NCI-H128 (cell line): ENCODE data around the gene BORCS6.
"Not testable (repeated sequence)": the region's sequence is repeated elsewhere in the genome, so short reads cannot be mapped to it uniquely, and the experiment has no call there.

ENCODE experiments used
- DNase-seq: peaks from one replicate; lab custom pipeline; 2025; ENCODE audit not compliant: unreplicated experiment; lab: John Stamatoyannopoulos, UW

BORCS6 gene

DNA sequence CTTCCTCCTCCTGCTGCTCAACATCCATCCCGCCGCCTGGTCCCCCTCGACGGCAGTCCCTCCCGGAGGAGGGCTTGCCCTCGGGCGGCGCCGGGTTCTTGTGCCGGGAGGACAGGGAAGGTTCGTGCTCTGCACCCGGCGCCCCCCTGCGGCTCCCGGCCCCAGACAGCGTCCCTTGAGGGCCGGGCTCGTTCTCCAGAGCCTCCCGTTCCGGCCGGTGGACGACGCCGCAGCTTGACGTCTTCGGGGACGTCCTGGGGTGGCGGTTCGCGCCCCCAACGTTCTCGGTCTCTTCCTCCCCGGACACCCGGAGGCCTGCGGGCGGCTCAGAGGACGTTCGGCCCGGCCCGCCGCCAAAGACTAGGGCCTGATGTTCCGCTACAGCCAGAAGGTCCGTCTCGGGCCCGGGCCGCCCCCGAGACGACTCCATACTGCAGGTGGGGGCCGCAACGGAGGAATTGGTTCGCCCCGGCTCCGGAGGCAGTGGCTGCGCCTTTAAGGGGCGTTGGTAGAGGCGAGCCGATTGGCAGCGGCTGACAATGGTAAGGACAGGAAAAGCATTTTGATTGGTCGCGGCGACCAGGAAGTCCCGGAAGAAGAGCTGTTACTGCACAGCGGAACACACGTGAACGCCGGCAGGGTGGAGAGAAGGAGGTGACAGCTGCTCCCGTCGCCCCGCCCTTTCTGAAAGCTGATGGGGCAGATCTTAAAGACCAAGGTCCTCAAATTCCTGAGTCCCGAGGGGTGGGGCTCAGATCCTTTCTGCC lies at the start of gene BORCS6:
BORCS6 (minus strand) TSS at position 470 of the 767 bp plus-strand sequence; CDS start at position 430, 40 bp downstream.
- DNase-seq: peak; percentile 87

DNA sequence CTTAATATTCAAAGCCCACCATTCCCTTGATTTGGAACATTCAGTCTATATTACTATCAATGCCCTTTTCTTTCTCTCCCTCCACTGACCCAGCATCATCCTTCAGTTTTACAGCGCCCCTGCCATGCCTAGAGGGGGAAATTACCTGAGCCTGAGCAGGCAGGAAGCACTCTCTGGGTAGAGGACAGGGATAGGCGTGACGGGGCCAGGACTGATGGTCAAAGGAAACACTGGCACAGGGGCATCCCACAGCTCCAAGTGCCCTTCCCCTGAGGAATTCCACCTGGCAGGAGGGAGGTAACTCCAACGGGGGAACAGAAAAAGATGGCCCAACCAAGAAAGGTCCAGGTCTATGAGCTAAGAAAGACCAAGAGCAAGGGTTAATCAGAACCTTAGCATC lies 47.9 kb upstream of the BORCS6 start:
- no peak for DNase-seq

DNA sequence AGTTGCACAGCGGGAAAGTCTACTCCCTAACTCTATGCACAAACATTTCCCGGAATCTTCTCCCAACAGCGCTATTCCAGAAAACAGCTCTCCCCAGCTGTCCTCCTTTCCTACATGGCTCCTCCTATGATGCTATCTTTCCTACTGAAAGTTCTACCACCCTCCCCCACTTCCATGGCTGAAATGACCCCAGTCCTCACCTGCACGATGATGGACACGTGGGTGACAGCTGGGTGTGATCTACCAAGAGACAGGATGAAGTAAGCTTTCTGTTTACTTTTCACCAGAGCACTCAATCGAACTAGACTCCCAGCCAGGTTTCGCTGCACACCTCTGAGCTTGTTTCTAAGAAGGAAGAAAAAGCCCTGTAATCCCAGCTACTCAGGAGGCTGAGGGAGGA lies 47.2 kb upstream of the BORCS6 start:
- no peak for DNase-seq

DNA sequence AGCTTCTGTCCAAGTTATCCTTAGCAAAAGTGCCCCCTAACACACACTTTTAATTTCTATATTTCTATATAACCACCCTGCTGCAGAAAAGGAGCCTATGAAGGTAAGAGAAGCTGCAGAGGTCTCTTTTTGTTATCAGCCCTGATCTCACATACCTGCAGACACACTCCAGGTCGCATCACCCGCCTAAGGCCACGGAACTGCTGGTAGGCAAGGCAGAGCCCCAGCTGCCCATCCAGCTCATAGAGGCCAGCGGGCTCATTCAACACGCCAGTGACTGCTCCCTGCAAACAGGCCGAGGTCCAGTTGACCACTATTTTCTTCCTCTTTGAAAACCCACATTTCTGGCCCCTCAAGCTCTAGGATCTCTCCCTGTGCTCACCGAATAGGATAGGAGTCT lies 45.7 kb upstream of the BORCS6 start:
- DNase-seq: no peak

DNA sequence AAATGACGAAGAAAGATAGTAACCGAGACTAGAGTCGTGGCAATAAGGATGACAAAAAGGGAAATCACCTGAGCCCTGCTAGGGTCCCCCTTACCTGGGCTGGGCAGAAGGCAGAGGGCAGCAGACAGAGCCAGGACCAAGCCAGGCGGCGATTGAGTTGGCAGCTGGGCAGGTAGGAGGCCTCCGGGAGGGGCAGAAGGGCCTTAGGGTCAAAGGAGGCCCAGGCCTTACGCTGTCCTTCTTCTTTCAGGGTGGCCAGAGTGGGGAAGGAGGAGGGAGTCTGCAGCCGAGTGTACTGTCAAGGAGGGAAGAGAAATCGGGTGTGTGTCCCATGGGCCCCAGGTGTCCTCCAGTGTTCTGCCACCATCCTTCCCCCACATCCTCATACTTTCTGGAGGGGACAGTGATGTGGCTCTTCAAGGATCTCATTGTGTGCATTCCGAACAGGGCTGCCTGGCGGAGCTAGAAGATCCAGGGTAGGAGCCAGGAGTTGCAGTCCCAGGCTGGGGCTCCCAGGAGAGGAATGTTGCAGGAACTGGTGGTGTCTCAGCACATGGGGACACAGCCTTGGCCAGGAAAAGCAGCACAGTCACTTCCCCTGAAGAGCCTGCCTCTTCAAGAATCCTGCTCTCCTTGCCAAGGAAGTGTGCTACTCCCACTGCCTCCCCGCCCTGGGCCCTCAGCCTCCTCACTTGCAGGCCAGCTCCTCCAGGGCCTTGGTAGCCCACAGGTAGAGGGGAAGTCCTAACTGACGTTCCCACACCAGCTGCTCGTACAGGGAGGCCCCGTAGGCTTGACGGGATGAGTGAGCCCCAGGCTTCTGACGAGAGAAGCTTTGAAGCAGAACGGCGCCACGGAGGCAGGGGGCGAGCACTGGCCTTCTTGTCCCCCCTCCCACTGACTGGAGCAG lies 44.6 kb upstream of the BORCS6 start:
- DNase-seq: no peak

DNA sequence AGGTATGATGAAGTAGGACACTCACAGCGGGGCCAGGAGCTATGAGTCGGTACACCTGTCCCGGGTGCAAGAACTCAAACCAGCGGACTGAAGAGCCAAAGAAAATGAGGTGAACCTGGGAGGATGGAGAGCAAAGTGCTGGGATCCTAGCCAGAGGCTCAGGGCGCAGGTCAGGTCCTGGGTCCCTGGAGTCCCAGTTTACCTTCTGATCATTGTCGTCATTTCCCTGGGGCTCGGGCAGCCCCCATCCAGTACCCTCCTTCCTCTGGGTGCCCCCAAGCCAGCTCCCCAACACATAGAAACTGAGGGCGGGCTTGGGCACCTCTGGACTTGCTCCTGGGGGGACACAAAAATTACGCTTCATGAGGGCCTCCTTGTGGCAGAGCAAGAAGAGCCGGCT lies 41.7 kb upstream of the BORCS6 start:
- DNase-seq: no peak

DNA sequence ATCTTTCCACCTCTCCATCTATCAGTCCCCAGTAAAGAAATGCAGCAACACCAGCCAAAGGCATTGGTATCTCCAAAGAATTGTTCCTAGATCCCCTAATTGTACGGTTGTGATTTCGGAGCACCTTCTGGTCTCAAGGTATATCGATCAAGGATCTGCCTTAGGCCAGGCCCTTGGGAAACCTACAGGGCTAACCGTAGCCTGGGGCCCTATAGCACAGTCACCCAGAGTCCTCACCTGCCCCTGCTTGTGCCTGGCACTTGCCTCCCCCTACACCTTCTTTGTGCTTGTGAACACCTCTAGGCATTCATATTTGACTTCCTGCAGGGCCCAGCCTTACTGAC lies 37.2 kb upstream of the BORCS6 start:
- no peak for DNase-seq

DNA sequence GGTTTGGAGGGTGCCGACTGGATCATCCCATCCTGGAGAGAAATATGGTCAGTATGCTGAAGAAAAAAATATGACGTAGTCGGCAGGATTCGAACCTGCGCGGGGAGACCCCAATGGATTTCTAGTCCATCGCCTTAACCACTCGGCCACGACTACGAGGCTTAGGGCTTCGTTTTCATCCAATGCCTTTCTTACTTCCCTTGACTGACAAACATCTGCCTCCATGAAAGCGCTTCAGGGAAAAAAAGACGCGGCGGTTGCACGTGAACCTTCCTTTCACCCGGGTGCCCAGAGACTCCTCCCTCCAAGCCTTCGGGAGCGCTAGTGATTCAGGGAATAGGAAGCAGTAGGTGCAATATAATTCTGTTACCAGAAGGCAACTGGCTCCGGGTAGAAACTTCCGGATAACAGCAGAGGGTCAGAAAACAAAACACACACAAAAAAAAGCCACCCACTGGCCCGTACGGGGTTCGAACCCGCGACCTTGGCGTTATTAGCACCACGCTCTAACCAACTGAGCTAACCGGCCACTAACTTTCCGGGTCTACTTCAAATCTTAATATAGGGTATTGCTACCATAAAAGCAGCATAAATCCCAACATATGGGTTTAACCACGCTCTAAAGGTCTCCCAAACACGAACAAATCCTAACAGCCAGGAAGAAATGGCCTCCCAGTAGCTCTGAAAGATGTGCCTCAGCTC lies 36.7 kb upstream of the BORCS6 start:
- DNase-seq: no peak

DNA sequence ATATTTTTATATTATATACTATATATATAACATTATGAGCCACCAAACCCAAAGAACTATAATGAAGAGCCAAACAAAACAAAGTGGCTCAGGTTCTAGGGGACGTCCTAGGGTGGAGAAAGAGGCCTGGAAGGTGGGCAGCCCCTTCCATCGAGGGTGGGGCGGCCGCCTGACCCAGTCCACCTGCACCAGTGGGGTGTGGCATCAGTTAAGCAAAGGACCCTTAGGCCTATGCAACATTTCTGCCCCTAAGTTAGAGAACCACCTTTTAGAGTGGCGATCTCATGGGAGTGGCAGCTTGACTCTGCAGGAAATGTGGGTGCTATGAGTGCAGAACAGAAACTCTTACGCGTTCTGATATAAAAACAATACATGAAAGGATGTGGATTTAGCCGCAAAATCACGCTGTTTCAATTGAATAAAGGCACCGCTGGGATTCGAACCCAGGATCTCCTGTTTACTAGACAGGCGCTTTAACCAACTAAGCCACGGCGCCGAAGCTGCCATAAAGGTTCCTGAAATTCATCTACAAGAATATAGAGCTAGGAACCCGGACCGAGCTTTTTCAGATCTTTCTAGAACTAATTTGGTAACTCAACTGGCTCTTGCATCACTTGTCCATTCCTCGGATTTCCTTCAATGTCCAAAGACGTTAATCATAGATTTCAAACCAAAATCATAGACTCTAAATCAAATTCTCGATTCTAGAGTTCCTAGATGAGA lies 36.0 kb upstream of the BORCS6 start:
- DNase-seq: no peak

DNA sequence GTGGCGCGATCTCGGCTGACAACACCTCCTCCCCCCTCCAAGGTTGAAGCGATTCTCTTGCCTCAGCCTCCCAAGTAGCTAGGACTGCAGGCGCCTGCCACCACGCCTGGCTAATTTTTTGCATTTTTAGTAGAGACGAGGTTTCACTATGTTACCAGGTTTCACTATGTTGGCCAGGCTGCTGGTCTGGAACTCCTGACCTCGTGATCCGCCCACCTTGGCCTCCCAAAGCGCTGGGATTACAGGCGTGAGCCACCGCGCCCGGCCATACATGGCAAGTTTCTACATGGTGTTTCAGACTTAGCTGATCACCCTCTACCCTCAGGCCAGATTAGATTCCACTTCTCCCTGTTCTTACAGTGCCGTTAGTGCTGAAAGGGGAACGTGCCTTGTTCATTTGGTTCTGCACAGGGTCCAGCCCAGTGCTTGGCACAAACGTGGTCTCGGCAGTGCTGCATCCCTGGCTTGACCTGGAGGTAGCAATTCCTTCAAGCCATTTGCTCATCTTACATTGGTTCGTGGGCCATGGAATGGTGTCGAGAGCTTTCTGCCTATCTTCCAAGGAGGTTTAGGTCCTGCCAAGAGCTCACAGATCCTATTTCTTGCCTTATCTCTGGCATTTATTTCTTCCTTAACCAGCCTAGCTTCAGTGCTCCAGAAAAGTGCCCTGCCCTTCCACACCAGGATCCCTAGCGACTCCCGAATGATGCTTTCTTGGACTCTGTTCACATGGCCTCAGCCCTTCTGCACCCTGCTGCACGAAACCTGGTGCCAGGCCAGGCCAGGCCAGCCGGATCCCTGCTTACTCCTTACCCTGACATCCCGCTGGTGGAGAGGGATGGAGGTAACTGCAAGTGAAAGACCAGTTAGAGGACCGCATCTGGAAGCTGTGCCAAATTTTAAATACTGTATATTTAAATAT lies 35.2 kb upstream of the BORCS6 start:
- no peak for DNase-seq

DNA sequence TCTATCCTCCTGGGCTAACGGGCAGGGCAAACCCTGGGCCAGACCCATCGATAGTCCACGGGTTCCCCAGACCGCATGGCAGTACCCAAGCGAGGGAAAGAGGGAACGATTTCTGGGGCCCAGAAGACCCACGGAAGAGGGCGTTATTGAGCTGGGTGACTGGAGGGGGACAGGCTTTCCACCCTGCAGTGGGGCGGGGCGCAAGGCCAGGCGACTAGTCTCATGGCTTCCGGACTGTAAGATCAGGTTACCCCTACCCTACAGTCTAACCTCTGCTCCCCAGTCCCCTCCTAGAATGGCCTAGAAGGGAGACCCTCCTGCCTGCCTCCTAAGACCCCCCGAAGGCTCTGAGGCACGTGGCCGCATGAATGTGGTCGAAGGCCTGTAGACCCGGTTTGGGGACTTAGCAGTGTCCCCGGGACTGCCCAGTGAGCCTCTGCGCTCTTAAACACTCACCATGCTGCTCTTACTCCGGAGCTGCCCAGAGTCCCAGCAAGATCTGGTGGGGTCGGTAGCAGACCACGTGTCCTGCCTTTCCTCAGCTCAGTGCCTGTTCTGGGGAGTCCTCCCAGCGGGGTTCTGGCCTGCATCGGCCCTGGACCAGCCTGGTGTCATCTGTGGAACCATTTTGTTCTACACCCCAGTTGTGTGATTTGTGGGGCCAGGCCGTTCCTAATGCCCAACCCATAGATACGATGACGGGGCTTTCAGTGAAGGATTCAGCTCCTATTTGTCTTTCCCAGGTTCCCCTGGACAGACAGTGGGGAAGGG lies 33.6 kb upstream of the BORCS6 start:
- DNase-seq: peak; percentile 34

DNA sequence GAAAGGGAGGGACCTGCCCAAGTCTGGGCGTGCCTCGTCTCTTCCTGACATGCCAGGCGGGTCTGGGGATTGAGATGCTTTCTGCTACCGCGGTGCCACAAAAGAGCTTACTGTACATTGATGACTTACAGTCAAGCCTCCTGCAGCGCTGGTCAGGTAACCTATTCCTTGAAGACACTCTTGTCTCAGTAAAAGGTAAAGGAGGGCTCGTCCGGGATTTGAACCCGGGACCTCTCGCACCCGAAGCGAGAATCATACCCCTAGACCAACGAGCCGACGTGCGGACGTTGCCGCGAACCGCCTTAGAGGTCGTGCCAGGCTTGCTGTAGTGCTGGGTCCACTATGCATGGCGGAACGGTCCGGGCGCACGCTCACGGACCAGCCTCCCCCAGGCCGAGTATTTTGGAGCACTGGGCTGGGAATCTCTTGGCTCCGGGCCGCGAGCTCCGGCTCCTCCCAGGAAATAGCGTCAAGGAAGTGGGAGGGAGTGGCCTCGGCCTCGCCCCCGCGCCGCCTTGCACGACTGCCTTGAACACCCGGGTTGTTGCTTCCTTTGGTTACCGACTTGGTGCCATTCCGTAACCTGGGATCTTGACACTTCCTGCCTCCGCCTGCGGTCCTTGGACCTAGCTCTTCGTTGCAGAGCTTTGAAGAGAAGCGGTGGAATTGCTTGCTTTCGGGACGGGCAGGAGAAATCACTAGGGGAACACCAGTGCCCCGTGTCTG lies 32.8 kb upstream of the BORCS6 start:
- DNase-seq: peak; percentile 29

DNA sequence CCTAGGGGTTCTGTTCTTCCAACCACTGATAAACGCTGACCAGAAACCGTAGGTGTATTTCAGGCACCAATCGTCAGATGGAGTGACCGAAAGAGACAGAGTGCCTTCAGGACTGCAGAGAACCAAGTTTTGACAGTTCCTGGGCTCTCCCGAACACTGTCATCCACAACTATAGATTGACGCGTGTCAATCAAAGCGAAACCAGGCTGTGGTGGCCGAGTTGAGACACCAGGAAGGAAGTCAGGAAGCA lies 32.3 kb upstream of the BORCS6 start:
- no peak for DNase-seq

DNA sequence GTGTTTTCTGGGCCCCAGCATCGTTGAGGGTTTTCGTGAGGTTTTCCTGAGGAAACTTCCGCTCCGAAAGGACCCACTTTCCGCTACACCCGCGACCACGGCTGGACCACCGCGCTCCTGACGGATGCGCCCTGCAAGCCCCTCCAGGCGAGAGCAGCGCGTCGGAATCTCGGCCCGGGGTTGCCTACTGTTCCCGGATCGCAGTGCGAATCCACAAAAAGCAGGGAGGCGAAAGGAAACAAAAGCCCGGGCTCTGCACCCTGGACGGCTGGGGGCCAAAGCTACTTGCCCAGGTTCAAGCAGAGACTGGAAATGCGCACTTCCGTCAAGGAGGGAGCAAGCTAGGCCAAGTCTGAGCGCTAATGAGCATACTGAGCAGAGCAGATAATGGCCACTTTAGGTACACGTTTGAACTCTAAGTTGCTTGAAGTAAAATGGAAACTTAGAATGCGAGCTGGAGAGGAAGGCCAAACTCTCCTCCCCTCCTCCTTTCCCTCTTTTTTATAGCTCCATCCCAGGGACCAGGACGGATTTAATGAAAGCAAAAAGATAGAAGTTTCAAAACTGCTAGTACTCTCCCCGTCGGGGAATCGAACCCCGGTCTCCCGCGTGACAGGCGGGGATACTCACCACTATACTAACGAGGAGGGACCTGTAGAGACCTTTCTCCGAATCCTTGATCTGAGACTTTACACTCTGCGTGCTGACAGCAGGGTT lies 31.8 kb upstream of the BORCS6 start:
- peak; percentile 71 for DNase-seq

DNA sequence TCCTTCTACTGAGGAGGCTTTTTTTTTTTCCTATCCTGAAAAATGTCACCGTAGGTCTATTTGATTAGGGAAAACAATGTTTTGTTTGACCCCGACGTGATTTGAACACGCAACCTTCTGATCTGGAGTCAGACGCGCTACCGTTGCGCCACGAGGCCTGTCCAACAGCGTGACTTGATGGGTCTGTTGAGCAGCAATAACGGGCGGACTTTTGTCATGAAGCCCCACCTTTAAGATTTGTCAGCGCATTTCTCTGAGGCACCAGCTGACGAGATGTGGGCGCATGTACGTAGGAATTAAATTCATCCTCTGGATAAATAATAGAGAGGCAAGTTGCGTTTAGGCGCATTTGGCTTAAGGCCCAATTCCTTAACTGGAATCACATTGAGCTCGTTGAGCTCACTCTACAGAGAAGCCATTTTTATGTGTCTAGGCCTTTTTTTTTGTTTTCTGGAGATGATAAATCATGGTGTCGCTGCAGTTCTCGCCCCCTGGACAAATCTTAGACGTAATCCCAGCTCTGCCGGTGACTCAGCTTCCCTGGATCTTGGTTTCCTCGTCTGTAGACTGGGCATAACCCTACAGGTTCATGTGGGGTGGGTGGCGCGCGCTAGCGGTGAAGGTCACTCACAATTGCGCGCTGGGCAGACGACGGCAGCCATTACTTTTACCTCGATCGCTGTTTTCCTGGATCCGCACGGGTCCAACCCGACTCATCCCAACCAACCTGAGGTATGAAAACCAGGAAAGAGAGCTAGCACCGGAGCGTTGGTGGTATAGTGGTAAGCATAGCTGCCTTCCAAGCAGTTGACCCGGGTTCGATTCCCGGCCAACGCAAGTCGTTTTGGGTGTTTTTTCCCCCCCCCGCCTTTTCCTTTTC lies 31.0 kb upstream of the BORCS6 start:
- DNase-seq: peak; percentile 76

DNA sequence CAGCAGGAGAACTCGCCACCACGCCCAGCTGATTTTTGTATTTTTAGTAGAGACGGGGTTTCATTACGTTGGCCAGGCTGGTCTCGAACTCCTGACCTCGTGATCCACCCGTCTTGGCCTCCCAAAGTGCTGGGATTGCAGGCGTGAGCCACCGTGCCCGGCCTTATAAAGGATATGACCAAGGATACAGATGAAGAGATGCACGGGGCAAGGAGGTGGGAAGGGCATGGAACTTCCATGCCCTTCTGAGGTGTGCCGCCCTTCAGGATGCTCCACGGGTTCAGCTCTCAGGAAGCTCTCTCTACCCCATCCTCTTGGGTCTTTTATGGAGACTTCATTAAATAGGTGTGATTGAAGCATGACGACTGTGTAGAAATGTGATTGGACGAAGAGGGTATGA lies 24.0 kb upstream of the BORCS6 start:
- DNase-seq: not testable (repeated sequence)
